HepG2 (cell line): Measurements from ENCODE around the gene SLC25A48. TPM values are rescaled to one million over a fixed set of nuclear protein-coding genes. Genes with fewer than 3 reads are reported as not detected.

Experiments
- ATM ChIP-seq: fragments of 450-650 bp; IDR thresholded peaks from 2 replicates; pipeline ENCODE4 v1.7.1; 2017; ENCODE audit warnings: mild to moderate bottlenecking, borderline replicate concordance
- MAFG ChIP-seq: sonication (generic); formaldehyde crosslinking; IDR thresholded peaks from 2 replicates; pipeline ENCODE4 v1.5.1; 2020; ENCODE audit warnings: mild to moderate bottlenecking, missing genetic modification reagents
- MED13 ChIP-seq: sonication (generic); formaldehyde crosslinking; IDR thresholded peaks from 2 replicates; pipeline ENCODE4 v1.5.0; 2020; ENCODE audit warnings: missing genetic modification reagents
- MLLT10 ChIP-seq: sonication (generic); formaldehyde crosslinking; IDR thresholded peaks from 2 replicates; pipeline ENCODE4 v1.4.0; 2020; ENCODE audit warnings: missing genetic modification reagents
- MXI1 ChIP-seq: IDR thresholded peaks from 3 replicates; pipeline ENCODE4 v1.6.1; 2012; ENCODE audit warnings: low read depth, low read length, inconsistent platforms, borderline replicate concordance
- PHF8 ChIP-seq: sonication (generic); formaldehyde crosslinking; IDR thresholded peaks from 2 replicates; pipeline ENCODE4 v1.5.0; 2020; ENCODE audit warnings: missing genetic modification reagents
- PRDM4 ChIP-seq: sonication (generic); formaldehyde crosslinking; IDR thresholded peaks from 2 replicates; pipeline ENCODE4 v1.9.0; 2021; ENCODE audit warnings: missing genetic modification reagents, borderline replicate concordance
- SNAPC4 ChIP-seq: sonication (generic); formaldehyde crosslinking; IDR thresholded peaks from 2 replicates; pipeline ENCODE4 v1.4.0; 2020; ENCODE audit warnings: mild to moderate bottlenecking, missing genetic modification reagents
- SOX6 ChIP-seq, 2 experiments: fragments of 450-650 bp in 1 of 2; sonication (generic) in 1 of 2; formaldehyde crosslinking in 1 of 2; IDR thresholded peaks; 2 replicates each; pipeline versions ENCODE4 v1.4.0 to v1.6.1; 2017 to 2020; ENCODE audit warnings: antibody characterized with exemption in 1 of 2, mild to moderate bottlenecking in 1 of 2, missing genetic modification reagents in 1 of 2
- SP140L ChIP-seq: sonication (generic); formaldehyde crosslinking; IDR thresholded peaks from 2 replicates; pipeline ENCODE4 v1.4.0; 2020; ENCODE audit warnings: missing genetic modification reagents, borderline replicate concordance
- TBX3 ChIP-seq: fragments of 450-650 bp; IDR thresholded peaks from 2 replicates; pipeline ENCODE4 v1.6.1; 2017; ENCODE audit warnings: antibody characterized with exemption, mild to moderate bottlenecking, inconsistent platforms, borderline replicate concordance
- ZNF292 ChIP-seq: sonication (generic); formaldehyde crosslinking; IDR thresholded peaks from 2 replicates; pipeline ENCODE4 v1.8.1; 2022; ENCODE audit warnings: mild to moderate bottlenecking, low read depth, missing genetic modification reagents, borderline replicate concordance
- ZNF329 ChIP-seq: sonication (generic); formaldehyde crosslinking; IDR thresholded peaks from 2 replicates; pipeline ENCODE4 v1.9.0; 2021; ENCODE audit warnings: low read depth, mild to moderate bottlenecking, missing genetic modification reagents
- polyA plus RNA-seq, 8 experiments: library from polyadenylated mRNA; depleted of rRNA in 3 of 8; stranded (reverse) in 7 of 8; unstranded in 1 of 8; fragments of >200 nt; fragmentation: Illumina TruSeq in 4 of 8; extraction: Trizol in 4 of 8; gene quantifications; 2 replicates each; pipeline versions ENCODE4 v1.2.1 to v1.2.3, GENCODE V29; 2011 to 2016; ENCODE audit warnings: low read depth in 4 of 8, missing spikeins in 1 of 8, mixed read lengths in 1 of 8; ENCODE audit not compliant: insufficient read depth in 1 of 8
- total RNA-seq, 5 experiments: library from RNA; depleted of rRNA; stranded (reverse); fragments of >200 nt; fragmentation: Illumina TruSeq; extraction: Trizol; gene quantifications; 2 replicates each; pipeline ENCODE4 v1.2.3, GENCODE V29; 2016; ENCODE audit warnings: low read depth in 1 of 5
- TF ChIP-seq, protein P1 (sequence below): sonication (generic); formaldehyde crosslinking; IDR thresholded peaks from 2 replicates; pipeline ENCODE4 v1.4.0; 2020; ENCODE audit warnings: missing genetic modification reagents, borderline replicate concordance
- TF ChIP-seq, protein P2 (sequence below), 2 experiments: IDR thresholded peaks; 2 replicates each; pipeline ENCODE4 v1.6.1; 2011 to 2012; ENCODE audit warnings: low read length in 2 of 2, borderline replicate concordance in 1 of 2, low read depth in 1 of 2, mild to moderate bottlenecking in 1 of 2, moderate library complexity in 1 of 2

Gene SLC25A48
- total and polyA plus RNA-seq, 2 of the 13 experiments (the other 11 are each of a cell fraction or from before 2014, with no cell fraction given) = 0.17 to 4.5 TPM

GRCh38 chr5:135930029-135930948, 95.8 kb downstream of the SLC25A48 start (continued):
- no peak for TF ChIP-seq ZNF329 (CRISPR knock-in tag)
- no peak for TF ChIP-seq ATM
- no peak for TF ChIP-seq MLLT10 (CRISPR knock-in tag)
- no peak for TF ChIP-seq MAFG (CRISPR knock-in tag)
- TF ChIP-seq TBX3 = no peak
- TF ChIP-seq, protein P1, sequence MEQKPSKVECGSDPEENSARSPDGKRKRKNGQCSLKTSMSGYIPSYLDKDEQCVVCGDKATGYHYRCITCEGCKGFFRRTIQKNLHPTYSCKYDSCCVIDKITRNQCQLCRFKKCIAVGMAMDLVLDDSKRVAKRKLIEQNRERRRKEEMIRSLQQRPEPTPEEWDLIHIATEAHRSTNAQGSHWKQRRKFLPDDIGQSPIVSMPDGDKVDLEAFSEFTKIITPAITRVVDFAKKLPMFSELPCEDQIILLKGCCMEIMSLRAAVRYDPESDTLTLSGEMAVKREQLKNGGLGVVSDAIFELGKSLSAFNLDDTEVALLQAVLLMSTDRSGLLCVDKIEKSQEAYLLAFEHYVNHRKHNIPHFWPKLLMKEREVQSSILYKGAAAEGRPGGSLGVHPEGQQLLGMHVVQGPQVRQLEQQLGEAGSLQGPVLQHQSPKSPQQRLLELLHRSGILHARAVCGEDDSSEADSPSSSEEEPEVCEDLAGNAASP (CRISPR knock-in tag) = 0 out of 2 replicates have a peak, but pooled peaks have one; percentile 26
- no peak for TF ChIP-seq PRDM4
- TF ChIP-seq PHF8 (CRISPR knock-in tag) = peak; percentile 89
- TF ChIP-seq SOX6 (IDR thresholded peaks at IDR 0.05) = no peak
- no peak for TF ChIP-seq SOX6 (CRISPR knock-in tag; IDR thresholded peaks at IDR 0.05)
- TF ChIP-seq SP140L (CRISPR knock-in tag) = no peak
- no peak for TF ChIP-seq SNAPC4 (CRISPR knock-in tag)
- TF ChIP-seq, protein P2, sequence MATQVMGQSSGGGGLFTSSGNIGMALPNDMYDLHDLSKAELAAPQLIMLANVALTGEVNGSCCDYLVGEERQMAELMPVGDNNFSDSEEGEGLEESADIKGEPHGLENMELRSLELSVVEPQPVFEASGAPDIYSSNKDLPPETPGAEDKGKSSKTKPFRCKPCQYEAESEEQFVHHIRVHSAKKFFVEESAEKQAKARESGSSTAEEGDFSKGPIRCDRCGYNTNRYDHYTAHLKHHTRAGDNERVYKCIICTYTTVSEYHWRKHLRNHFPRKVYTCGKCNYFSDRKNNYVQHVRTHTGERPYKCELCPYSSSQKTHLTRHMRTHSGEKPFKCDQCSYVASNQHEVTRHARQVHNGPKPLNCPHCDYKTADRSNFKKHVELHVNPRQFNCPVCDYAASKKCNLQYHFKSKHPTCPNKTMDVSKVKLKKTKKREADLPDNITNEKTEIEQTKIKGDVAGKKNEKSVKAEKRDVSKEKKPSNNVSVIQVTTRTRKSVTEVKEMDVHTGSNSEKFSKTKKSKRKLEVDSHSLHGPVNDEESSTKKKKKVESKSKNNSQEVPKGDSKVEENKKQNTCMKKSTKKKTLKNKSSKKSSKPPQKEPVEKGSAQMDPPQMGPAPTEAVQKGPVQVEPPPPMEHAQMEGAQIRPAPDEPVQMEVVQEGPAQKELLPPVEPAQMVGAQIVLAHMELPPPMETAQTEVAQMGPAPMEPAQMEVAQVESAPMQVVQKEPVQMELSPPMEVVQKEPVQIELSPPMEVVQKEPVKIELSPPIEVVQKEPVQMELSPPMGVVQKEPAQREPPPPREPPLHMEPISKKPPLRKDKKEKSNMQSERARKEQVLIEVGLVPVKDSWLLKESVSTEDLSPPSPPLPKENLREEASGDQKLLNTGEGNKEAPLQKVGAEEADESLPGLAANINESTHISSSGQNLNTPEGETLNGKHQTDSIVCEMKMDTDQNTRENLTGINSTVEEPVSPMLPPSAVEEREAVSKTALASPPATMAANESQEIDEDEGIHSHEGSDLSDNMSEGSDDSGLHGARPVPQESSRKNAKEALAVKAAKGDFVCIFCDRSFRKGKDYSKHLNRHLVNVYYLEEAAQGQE (IDR thresholded peaks at IDR 0.05; ENCODE audit: borderline replicate concordance in 1 of 2, low read depth in 1 of 2, low read length in 2 of 2) = 0 out of 4 replicates have a peak, but pooled peaks of 1 of the 2 experiments have one; percentile 36
- TF ChIP-seq MED13 (CRISPR knock-in tag) = no peak
- no peak for TF ChIP-seq MXI1
- TF ChIP-seq ZNF292 (CRISPR knock-in tag) = no peak
